ENCODE measurements around the gene FAM174B.

DNA sequence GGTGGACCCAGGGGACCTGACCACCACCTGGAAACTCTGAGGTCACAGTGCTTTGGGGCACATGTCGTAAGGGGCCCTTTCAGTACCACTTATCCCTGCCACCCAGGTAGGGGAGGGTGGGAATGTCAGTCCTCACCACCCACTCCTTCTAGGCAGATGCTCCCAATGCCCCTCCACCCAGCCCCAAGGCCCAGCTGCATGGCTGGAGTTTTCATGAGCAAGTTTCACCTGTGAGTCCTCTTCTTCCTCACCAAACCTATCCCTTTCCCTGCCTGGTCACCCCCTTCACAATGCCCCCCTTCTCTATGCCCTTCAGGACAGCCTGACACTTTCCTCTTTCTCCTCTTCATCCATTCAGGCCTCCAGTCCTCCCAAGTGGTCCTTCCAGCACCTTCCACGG is 9.8 kb downstream of the FAM174B start:
- TF ChIP-seq POLR2AphosphoS5 (IDR thresholded peaks at IDR 0.05; ENCODE audit: borderline replicate concordance, low read depth, low read length) (no peak), EZH2 (IDR thresholded peaks at IDR 0.05) (no peak), FOXP2 (optimal IDR thresholded peaks at IDR 0.05; ENCODE audit: control extremely low read depth, extremely low read length, insufficient read depth) (no peak)
